ENCODE measurements around the gene PXYLP1. TPM values are rescaled to one million over a fixed set of nuclear protein-coding genes. Genes with fewer than 3 reads are reported as not detected.

PXYLP1 gene
- total and polyA plus RNA-seq, 9 of the 15 experiments (the other 6 are each of a cell fraction or from before 2014, with no cell fraction given): 0.80 to 2.9 (median 1.3) TPM

GRCh38 chr3:141312354-141313092 is 80.9 kb downstream of the PXYLP1 start (continued):
- no peak for TF ChIP-seq AFF4 (CRISPR knock-in tag; IDR thresholded peaks at IDR 0.05)
- TF ChIP-seq MXD1 (CRISPR knock-in tag; IDR thresholded peaks at IDR 0.05; ENCODE audit: borderline replicate concordance, poor library complexity, severe bottlenecking): peak; percentile 98
- TF ChIP-seq ELK3 (CRISPR knock-in tag; IDR thresholded peaks at IDR 0.05): peak; percentile 97
- peak in 1 of 2 experiments; percentile 96; a peak in 2 of 4 replicates for TF ChIP-seq MLX (CRISPR knock-in tag; conservative IDR thresholded peaks at IDR 0.05)
- peak; percentile 98 for TF ChIP-seq ZBTB34 (CRISPR knock-in tag; IDR thresholded peaks at IDR 0.05)
- no peak; the same call in 1 of the 2 replicates for TF ChIP-seq ZBTB40 (IDR thresholded peaks at IDR 0.05)
- TF ChIP-seq ZBTB40 (CRISPR knock-in tag; IDR thresholded peaks at IDR 0.05): no peak
- no peak for TF ChIP-seq CBFB (CRISPR knock-in tag; IDR thresholded peaks at IDR 0.05)

Data from K562 (cell line).